ENCODE measurements around the gene PIEZO2.

- TF ChIP-seq CTCF (conservative IDR thresholded peaks at IDR 0.05; ENCODE audit: low read depth, low read length) = no peak
- no peak for TF ChIP-seq EZH2 (IDR thresholded peaks at IDR 0.05; ENCODE audit: borderline replicate concordance, low read depth, low read length, poor library complexity, severe bottlenecking)
These were observed 45.1 kb downstream of the PIEZO2 start for GRCh38 chr18:11104307-11104706.
